Caco-2 (cell line): ENCODE results near the gene RGS7. TPM values are rescaled to one million over a fixed set of nuclear protein-coding genes. Genes with fewer than 3 reads are reported as not detected.
A peak's percentile ranks its signal among the peaks of the same experiment; 100 is the strongest.

Experiments
- BruUV-seq: library from RNA; stranded (reverse); fragments of 400-500 nt; replicated peaks from 2 replicates; lab custom pipeline; 2021; lab: Mats Ljungman, UMichigan
- CTCF ChIA-PET: fragments of 300-600 bp; sonication (Branson Sonifier 250); formaldehyde crosslinking; loops from one replicate; lab custom pipeline; 2022; ENCODE audit warnings: antibody characterized with exemption; lab: Charles Lee
- POLR2A ChIA-PET: fragments of 300-600 bp; sonication (Branson Sonifier 250); formaldehyde crosslinking; loops from one replicate; lab custom pipeline; 2022; ENCODE audit warnings: antibody characterized with exemption; lab: Charles Lee
- DNase-seq, 2 experiments: peaks; one replicate each; pipeline versions ENCODE4 v3.0.0 to v3.0.0-alpha.2; 2020 to 2022
- H3K27me3 ChIP-seq: replicated peaks from 2 replicates; pipeline ENCODE4 v1.6.0; 2011; ENCODE audit warnings: low read length; ENCODE audit not compliant: control insufficient read depth, insufficient read depth
- H3K36me3 ChIP-seq: 2 replicates; pipeline ENCODE4 v1.5.1; 2011; ENCODE audit warnings: low read length; ENCODE audit not compliant: control insufficient read depth, insufficient read depth
- H3K4me1 ChIP-seq: fragments of 250-450 bp; sonication (Bioruptor Pico); 2 replicates; pipeline ENCODE4 v1.5.1; 2020; ENCODE audit warnings: mild to moderate bottlenecking
- H3K4me3 ChIP-seq: 2 replicates; pipeline ENCODE4 v1.5.1; 2011; ENCODE audit warnings: low read depth, mild to moderate bottlenecking, control low read depth, low read length
- H3K9me3 ChIP-seq: fragments of 250-450 bp; sonication (Bioruptor Pico); 2 replicates; pipeline ENCODE4 v1.5.1; 2020; ENCODE audit warnings: mild to moderate bottlenecking, moderate library complexity
- H3K27ac Mint-ChIP-seq: one replicate; pipeline ENCODE4 v1.8.0; 2022; ENCODE audit warnings: mixed read lengths; ENCODE audit not compliant: unreplicated experiment
- H3K27me3 Mint-ChIP-seq: one replicate; pipeline ENCODE4 v1.8.0; 2022; ENCODE audit warnings: mixed read lengths; ENCODE audit not compliant: insufficient read depth, unreplicated experiment
- H3K36me3 Mint-ChIP-seq: one replicate; pipeline ENCODE4 v1.8.0; 2022; ENCODE audit warnings: mild to moderate bottlenecking, mixed read lengths; ENCODE audit not compliant: insufficient read depth, unreplicated experiment
- H3K4me1 Mint-ChIP-seq: one replicate; pipeline ENCODE4 v1.8.0; 2022; ENCODE audit warnings: low read depth, mixed read lengths; ENCODE audit not compliant: unreplicated experiment
- H3K4me3 Mint-ChIP-seq: one replicate; pipeline ENCODE4 v1.8.0; 2022; ENCODE audit warnings: mild to moderate bottlenecking, moderate library complexity, mixed read lengths; ENCODE audit not compliant: unreplicated experiment
- H3K9me3 Mint-ChIP-seq: one replicate; pipeline ENCODE4 v1.8.0; 2022; ENCODE audit warnings: mixed read lengths; ENCODE audit not compliant: unreplicated experiment
- intact Hi-C: fragments of 100-400 bp; cut with micrococcal nuclease; formaldehyde crosslinking; loops from one replicate; pipeline ENCODE4 v1.10.0; 2022; ENCODE audit not compliant: unreplicated experiment
- total RNA-seq: library from RNA; stranded (reverse); gene quantifications from 2 replicates; pipeline ENCODE4 v1.2.3, GENCODE V29; 2022
- TF ChIP-seq, protein P1 (sequence below), 2 experiments: fragments of 200-600 bp in 1 of 2; IDR thresholded peaks; 1 replicate in 1 of 2; 2 replicates in 1 of 2; pipeline versions ENCODE4 v1.5.1 to v1.8.0; 2011 to 2022; ENCODE audit warnings: antibody characterized with exemption in 1 of 2, control low read depth in 1 of 2, inconsistent platforms in 1 of 2, low read depth in 1 of 2, low read length in 1 of 2, mild to moderate bottlenecking in 1 of 2, moderate library complexity in 1 of 2; ENCODE audit not compliant: insufficient read depth in 1 of 2, severe bottlenecking in 1 of 2, unreplicated experiment in 1 of 2

RGS7 gene
- total RNA-seq, 1 experiment from 2014 or later, result not detected

- no peaks in the 10 kb centered on the region for H3K9me3 ChIP-seq
- intact Hi-C loops, result loop anchor here (2.0 kb wide), 1 partner anchor 38 kb away; no protein-coding TSS in a partner anchor
- H3K27me3 Mint-ChIP-seq, result no peaks in the 10 kb centered on the region
- H3K4me1 Mint-ChIP-seq, result no peaks in the 10 kb centered on the region
- TF ChIP-seq, protein P1, sequence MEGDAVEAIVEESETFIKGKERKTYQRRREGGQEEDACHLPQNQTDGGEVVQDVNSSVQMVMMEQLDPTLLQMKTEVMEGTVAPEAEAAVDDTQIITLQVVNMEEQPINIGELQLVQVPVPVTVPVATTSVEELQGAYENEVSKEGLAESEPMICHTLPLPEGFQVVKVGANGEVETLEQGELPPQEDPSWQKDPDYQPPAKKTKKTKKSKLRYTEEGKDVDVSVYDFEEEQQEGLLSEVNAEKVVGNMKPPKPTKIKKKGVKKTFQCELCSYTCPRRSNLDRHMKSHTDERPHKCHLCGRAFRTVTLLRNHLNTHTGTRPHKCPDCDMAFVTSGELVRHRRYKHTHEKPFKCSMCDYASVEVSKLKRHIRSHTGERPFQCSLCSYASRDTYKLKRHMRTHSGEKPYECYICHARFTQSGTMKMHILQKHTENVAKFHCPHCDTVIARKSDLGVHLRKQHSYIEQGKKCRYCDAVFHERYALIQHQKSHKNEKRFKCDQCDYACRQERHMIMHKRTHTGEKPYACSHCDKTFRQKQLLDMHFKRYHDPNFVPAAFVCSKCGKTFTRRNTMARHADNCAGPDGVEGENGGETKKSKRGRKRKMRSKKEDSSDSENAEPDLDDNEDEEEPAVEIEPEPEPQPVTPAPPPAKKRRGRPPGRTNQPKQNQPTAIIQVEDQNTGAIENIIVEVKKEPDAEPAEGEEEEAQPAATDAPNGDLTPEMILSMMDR (IDR thresholded peaks at IDR 0.05; ENCODE audit: insufficient read depth in 1 of 2, low read depth in 1 of 2, low read length in 1 of 2, severe bottlenecking in 1 of 2, unreplicated experiment in 1 of 2), result no peak
- CTCF ChIA-PET, result no interaction called here
- POLR2A ChIA-PET, result no interaction called here
- H3K4me3 ChIP-seq, result no peak overlapping the region
- H3K4me3 Mint-ChIP-seq, result no peak overlapping the region
- DNase-seq, result peak; percentile 44 to 53
- BruUV-seq, result no TSS peak
- peaks cover 20% of the 10 kb centered on the region for H3K9me3 Mint-ChIP-seq
- no peaks in the 10 kb centered on the region for H3K36me3 Mint-ChIP-seq
- H3K27ac Mint-ChIP-seq, result no peak overlapping the region
- 0 out of 2 replicates have a peak, but pooled peaks cover 6% of the 10 kb centered on the region for H3K4me1 ChIP-seq
- H3K27me3 ChIP-seq, result no peaks in the 10 kb centered on the region
- H3K36me3 ChIP-seq, result no peaks in the 10 kb centered on the region
Observed at GRCh38 chr1:241250465-241250864, 106.5 kb downstream of the RGS7 start.

- no peaks in the 10 kb centered on the region for H3K27me3 ChIP-seq
Observed at GRCh38 chr1:241240069-241240468, 116.9 kb downstream of the RGS7 start.

DNA sequence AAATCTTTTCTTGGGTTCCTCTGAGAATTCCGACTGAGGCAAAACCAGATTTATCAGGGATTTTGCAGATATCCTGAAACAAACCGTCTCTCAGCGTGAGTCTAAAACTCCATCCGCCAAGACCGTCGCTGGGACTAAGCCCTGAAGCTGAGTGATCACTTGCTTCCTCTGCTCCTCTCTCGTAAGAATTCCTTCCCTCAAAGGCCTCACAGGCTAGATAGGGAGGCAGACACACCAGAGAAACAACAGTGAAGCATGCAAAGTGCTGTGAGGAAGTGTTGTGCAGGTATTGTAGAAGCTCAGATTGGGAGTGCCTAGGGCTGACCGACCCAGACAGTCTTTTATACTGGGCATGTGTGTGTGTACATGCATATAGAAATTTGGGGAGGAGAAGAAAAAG lies 119.1 kb downstream of the RGS7 start:
- Mint-ChIP-seq H3K36me3 (no peaks in the 10 kb centered on the region), H3K4me1 (no peaks in the 10 kb centered on the region), H3K4me3 (no peak overlapping the region), H3K27ac (no peak overlapping the region), H3K9me3 (peaks cover 7% of the 10 kb centered on the region), H3K27me3 (no peaks in the 10 kb centered on the region)
- CTCF ChIA-PET, result no interaction called here
- no peaks in the 10 kb centered on the region for H3K9me3 ChIP-seq
- intact Hi-C loops, result no loop called here
- POLR2A ChIA-PET, result no interaction called here
- no peaks in the 10 kb centered on the region for H3K36me3 ChIP-seq
- TF ChIP-seq, protein P1 (IDR thresholded peaks at IDR 0.05; ENCODE audit: insufficient read depth in 1 of 2, low read depth in 1 of 2, low read length in 1 of 2, severe bottlenecking in 1 of 2, unreplicated experiment in 1 of 2), result no peak
- no peak overlapping the region for H3K4me3 ChIP-seq
- no peaks in the 10 kb centered on the region for H3K27me3 ChIP-seq
- no peaks in the 10 kb centered on the region for H3K4me1 ChIP-seq
- no TSS peak for BruUV-seq
- no peak for DNase-seq

More at GRCh38 chr1:241240069-241240468, 116.9 kb downstream of the RGS7 start:
- no peaks in the 10 kb centered on the region for H3K36me3 ChIP-seq
- no peaks in the 10 kb centered on the region for H3K36me3 Mint-ChIP-seq
- CTCF ChIA-PET, result no interaction called here
- H3K4me3 Mint-ChIP-seq, result no peak overlapping the region
- POLR2A ChIA-PET, result no interaction called here
- no peak overlapping the region for H3K27ac Mint-ChIP-seq
- no peaks in the 10 kb centered on the region for H3K4me1 Mint-ChIP-seq
- BruUV-seq, result no TSS peak
- H3K4me3 ChIP-seq, result no peak overlapping the region
- no peaks in the 10 kb centered on the region for H3K9me3 ChIP-seq
- no peaks in the 10 kb centered on the region for H3K27me3 Mint-ChIP-seq
- H3K9me3 Mint-ChIP-seq, result peaks cover 15% of the 10 kb centered on the region
- intact Hi-C loops, result no loop called here
- DNase-seq, result no peak
- no peaks in the 10 kb centered on the region for H3K4me1 ChIP-seq
- TF ChIP-seq, protein P1 (IDR thresholded peaks at IDR 0.05; ENCODE audit: insufficient read depth in 1 of 2, low read depth in 1 of 2, low read length in 1 of 2, severe bottlenecking in 1 of 2, unreplicated experiment in 1 of 2), result no peak
